GM12873 (cell line): ENCODE results near the gene GRB2.

ENCODE experiments used
- TF ChIP-seq, protein P1 (sequence below): IDR thresholded peaks from 2 replicates; pipeline ENCODE4 v1.5.1; 2012; ENCODE audit warnings: low read depth, mild to moderate bottlenecking, moderate library complexity, low read length, control low read depth; ENCODE audit not compliant: insufficient read depth; ENCODE audit errors: missing control alignments

GRB2 gene

DNA sequence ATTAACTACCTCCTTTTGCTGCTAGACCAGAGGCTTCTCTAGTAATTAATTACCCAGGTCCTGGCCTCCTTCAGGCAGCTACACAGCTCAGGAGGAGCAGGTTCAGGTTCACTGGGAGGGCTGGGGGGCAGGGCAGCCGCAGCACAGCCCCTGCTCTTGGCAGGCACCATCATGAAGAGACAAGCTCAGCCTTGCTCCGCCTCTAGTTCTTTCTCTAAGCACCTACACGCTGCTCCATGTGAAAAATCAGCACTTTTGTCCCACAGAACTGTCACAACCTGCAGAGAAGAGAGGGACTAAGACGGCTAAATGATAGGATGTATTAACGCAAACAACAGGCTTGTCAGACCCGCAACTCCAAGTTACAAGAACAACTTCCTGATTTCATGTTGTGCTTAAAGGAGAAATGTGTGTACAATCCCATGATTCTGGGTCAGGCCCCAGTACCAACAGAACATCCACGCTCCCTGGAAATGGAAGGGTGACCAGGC is 53.4 kb downstream of the GRB2 start:
- TF ChIP-seq, protein P1, sequence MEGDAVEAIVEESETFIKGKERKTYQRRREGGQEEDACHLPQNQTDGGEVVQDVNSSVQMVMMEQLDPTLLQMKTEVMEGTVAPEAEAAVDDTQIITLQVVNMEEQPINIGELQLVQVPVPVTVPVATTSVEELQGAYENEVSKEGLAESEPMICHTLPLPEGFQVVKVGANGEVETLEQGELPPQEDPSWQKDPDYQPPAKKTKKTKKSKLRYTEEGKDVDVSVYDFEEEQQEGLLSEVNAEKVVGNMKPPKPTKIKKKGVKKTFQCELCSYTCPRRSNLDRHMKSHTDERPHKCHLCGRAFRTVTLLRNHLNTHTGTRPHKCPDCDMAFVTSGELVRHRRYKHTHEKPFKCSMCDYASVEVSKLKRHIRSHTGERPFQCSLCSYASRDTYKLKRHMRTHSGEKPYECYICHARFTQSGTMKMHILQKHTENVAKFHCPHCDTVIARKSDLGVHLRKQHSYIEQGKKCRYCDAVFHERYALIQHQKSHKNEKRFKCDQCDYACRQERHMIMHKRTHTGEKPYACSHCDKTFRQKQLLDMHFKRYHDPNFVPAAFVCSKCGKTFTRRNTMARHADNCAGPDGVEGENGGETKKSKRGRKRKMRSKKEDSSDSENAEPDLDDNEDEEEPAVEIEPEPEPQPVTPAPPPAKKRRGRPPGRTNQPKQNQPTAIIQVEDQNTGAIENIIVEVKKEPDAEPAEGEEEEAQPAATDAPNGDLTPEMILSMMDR, result no peak

GRCh38 chr17:75350706-75351105 is 54.8 kb downstream of the GRB2 start:
- TF ChIP-seq, protein P1, result no peak

DNA sequence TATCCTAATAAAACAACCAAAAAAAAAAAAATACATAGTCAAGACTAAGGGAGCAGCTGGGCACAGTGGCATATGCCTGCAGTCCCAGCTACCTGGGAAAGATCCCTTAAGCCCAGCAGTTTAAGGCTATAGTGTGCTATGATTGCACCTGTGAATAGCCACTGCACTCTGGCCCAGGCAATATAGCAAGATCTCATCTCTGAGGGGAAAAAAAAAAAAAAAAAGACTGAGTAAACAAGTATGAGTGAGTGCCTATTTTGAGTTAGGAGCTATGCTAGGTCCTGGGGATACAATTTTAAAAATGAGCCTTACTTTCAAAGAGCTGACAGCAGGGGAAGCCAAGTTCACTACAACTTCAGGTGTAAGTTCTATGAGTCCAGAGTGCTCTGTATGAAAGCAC is 55.4 kb downstream of the GRB2 start:
- TF ChIP-seq, protein P1, result no peak

DNA sequence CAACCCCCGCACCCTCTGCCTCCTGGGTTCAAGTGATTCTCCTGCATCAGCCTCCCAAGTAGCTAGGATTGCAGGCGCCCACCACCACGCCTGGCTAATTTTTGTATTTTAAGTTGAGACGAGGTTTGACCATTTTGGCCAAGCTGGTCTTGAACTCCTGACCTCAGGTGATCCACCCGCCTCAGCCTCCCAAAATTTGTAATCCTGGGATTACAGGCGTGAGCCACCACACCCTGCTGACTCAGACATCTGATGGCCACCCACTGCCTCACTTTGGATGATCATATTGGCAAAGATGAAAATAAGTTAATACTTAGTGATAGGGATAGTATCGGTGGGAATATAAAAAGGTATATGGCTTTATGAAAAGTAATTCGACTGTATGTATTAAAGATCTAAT is 55.9 kb downstream of the GRB2 start:
- TF ChIP-seq, protein P1, result no peak

- TF ChIP-seq, protein P1, result no peak
Observed at GRCh38 chr17:75348386-75349012, 57.0 kb downstream of the GRB2 start.

GRCh38 chr17:75346906-75347305 is 58.6 kb downstream of the GRB2 start:
- TF ChIP-seq, protein P1, result no peak

- TF ChIP-seq, protein P1, result peak; percentile 11
Observed at GRCh38 chr17:75345514-75346167, 59.8 kb downstream of the GRB2 start.
